T-helper 9 cell (primary cell): ENCODE results near the gene STRADB.
"Not testable (repeated sequence)": the region's sequence is repeated elsewhere in the genome, so short reads cannot be mapped to it uniquely, and the experiment has no call there.

Experiments used
- DNase-seq: peaks from one replicate; pipeline ENCODE4 v3.0.0-alpha.2; 2020

Gene STRADB

GRCh38 chr2:201432038-201432620 lies 19.4 kb upstream of the STRADB start:
- no peak for DNase-seq

- no peak for DNase-seq
Measured at GRCh38 chr2:201432621-201433393, 18.7 kb upstream of the STRADB start.

- no peak for DNase-seq
Measured at GRCh38 chr2:201433394-201433995, 18.0 kb upstream of the STRADB start.

- no peak for DNase-seq
Measured at GRCh38 chr2:201436141-201436540, 15.4 kb upstream of the STRADB start.

- DNase-seq, result not testable (repeated sequence)
Measured at GRCh38 chr2:201439336-201439922, 12.1 kb upstream of the STRADB start.

GRCh38 chr2:201440182-201440581 lies 11.4 kb upstream of the STRADB start:
- DNase-seq, result no peak

GRCh38 chr2:201441409-201441808 lies 10.1 kb upstream of the STRADB start:
- no peak for DNase-seq

GRCh38 chr2:201444746-201445465 lies 6.6 kb upstream of the STRADB start:
- DNase-seq, result no peak

GRCh38 chr2:201447086-201447485 lies 4.5 kb upstream of the STRADB start:
- DNase-seq, result no peak

- no peak for DNase-seq
Measured at GRCh38 chr2:201448061-201448460, 3.5 kb upstream of the STRADB start.

GRCh38 chr2:201448701-201449100 lies 2.8 kb upstream of the STRADB start:
- peak; percentile 12 for DNase-seq

GRCh38 chr2:201450954-201451291 lies 617 bp upstream of the STRADB start:
- no peak for DNase-seq

GRCh38 chr2:201452058-201452921 lies 750 bp downstream of the STRADB start:
- no peak for DNase-seq

- DNase-seq, result no peak
Measured at GRCh38 chr2:201452922-201453643, 1.5 kb downstream of the STRADB start.

- DNase-seq, result no peak
Measured at GRCh38 chr2:201458381-201458780, 6.8 kb downstream of the STRADB start.

- no peak for DNase-seq
Measured at GRCh38 chr2:201460532-201460931, 9.0 kb downstream of the STRADB start.

GRCh38 chr2:201464547-201464946 lies 13.0 kb downstream of the STRADB start:
- DNase-seq, result no peak

GRCh38 chr2:201465524-201465971 lies 14.0 kb downstream of the STRADB start:
- no peak for DNase-seq

GRCh38 chr2:201466050-201466675 lies 14.6 kb downstream of the STRADB start:
- DNase-seq, result no peak

- DNase-seq, result no peak
Measured at GRCh38 chr2:201467666-201468065, 16.1 kb downstream of the STRADB start.
